ENCODE measurements around the gene MAP2K7. TPM values are rescaled to one million over a fixed set of nuclear protein-coding genes. Genes with fewer than 3 reads are reported as not detected.
"Not testable (repeated sequence)": the region's sequence is repeated elsewhere in the genome, so short reads cannot be mapped to it uniquely, and the experiment has no call there.

MAP2K7 gene
- total RNA-seq (10 to 100 TPM; 26.6 to 34.3 TPM), polyA plus RNA-seq (10 to 100 TPM; 14.7 to 23.3 TPM)
- long read RNA-seq, donor 1, partial matches to known transcripts = 5 of 27 reads
- long read RNA-seq, donor 1, other reads (novel, unspliced or antisense) = 20 of 27 reads
- long read RNA-seq, donor 2, partial matches to known transcripts = 2 of 29 reads
- long read RNA-seq, donor 2, other reads (novel, unspliced or antisense) = 25 of 29 reads

DNA sequence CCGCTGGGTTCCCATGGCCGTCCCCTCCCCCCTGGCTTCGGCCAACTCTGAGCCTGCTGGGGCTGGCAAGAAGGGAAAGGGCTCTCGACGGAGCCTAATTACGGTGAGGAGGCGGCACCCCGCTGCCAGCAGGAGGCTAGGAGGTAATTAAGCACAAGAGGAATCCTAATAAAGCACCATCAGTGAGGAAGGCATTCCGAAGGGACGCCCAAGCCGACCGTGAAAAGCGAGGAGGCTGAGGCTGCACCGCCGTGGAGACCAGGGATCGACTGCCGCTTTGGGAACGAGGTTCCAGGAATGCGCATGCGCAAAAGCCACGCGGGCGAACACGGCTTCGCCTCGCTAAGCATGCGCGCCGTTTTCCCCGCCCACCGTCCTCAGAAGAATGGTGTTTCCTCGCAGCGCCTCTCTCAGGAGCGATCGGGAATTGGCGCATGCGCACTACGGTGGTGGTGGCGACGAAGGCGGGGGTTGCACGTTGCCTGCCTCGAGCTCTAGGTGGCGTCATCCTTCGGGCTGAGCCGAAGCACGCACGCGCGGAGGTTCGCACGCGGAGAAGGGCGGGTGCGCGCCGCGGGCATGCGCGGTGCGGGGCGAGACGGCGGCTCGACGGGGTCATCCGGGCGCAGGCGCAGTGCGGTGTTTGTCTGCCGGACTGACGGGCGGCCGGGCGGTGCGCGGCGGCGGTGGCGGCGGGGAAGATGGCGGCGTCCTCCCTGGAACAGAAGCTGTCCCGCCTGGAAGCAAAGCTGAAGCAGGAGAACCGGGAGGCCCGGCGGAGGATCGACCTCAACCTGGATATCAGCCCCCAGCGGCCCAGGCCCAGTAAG, at the start of gene MAP2K7:
Gene MAP2K7 (plus strand): TSS at position 634 of the 830 bp plus-strand sequence. CDS start 68 bp downstream, at position 702.
- no peaks in the 10 kb centered on the region for H3K27me3 ChIP-seq (ENCODE audit: control insufficient read depth in 1 of 2, insufficient read depth in 2 of 2, low read length in 1 of 2)
- intact Hi-C loops (cut with DNase I) = loop anchor here in 1 of 2 donors (1.0 kb wide), 2 partner anchors 17 to 73 kb away; partner anchors contain the start of genes EVI5L and SNAPC2
- no peaks in the 10 kb centered on the region for H3K4me1 ChIP-seq (ENCODE audit: control insufficient read depth in 1 of 2, insufficient read depth in 2 of 2, low read length in 2 of 2)
- 0 to 1% methylated on average over 80 to 89 of the region's 89 CpGs for WGBS, 2 donors
- H3K9me3 ChIP-seq (ENCODE audit: control insufficient read depth, low read length) = no peaks in the 10 kb centered on the region
- H3K27ac ChIP-seq (ENCODE audit: low read depth in 1 of 2, low read length in 2 of 2) = peak within 1 kb of the TSS in 1 of 2 donors; percentile 23
- DNase-seq (peak; percentile 100), ATAC-seq (ENCODE audit: low FRiP score) (peak; percentile 96)
- H3K36me3 ChIP-seq (ENCODE audit: control insufficient read depth in 1 of 2, insufficient read depth in 2 of 2, low read length in 1 of 2) = no peaks in the 10 kb centered on the region
- H3K4me3 ChIP-seq (ENCODE audit: low read length in 2 of 2) = peak within 1 kb of the TSS; percentile 5 to 69

DNA sequence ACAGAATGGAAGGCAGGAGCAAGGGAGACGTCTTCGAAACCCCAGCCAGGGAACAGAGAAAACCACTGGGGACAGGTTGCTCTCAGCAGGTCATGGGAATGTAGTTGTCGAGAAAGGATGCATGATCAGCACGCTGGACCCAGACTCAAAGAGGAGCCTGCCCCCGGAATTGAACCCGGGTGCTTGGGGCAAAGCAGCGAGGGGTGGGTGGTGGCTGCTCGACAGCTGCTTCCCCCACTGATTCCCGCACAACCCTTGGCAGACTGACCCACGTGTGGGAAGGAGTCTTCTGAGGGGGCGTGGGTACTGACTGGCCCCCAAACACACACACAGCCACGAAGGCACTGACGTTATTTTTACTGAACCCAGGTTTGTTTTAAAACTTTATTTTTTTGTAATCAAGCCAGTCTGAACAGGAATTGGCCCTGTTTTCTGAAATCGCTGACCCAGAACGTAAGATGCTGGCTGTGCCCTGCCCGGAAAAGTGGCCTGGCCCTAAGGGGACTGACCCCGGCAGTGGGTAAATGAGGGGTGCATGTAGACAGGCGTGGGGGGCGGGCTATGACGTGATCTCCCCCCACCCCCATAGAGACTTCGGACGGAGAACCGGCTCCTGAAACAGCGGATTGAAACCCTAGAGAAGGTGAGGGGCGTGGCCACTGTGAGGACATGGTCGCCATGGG, 48.1 kb upstream of the MAP2K7 start:
- H3K36me3 ChIP-seq (ENCODE audit: control insufficient read depth in 1 of 2, insufficient read depth in 2 of 2, low read length in 1 of 2) = no peaks in the 10 kb centered on the region
- no peaks in the 10 kb centered on the region for H3K27me3 ChIP-seq (ENCODE audit: control insufficient read depth in 1 of 2, insufficient read depth in 2 of 2, low read length in 1 of 2)
- ATAC-seq (ENCODE audit: low FRiP score) (no peak), DNase-seq (no peak)
- WGBS, 2 donors = 82 to 87% methylated on average over 26 of the region's 26 CpGs
- H3K4me1 ChIP-seq (ENCODE audit: control insufficient read depth in 1 of 2, insufficient read depth in 2 of 2, low read length in 2 of 2) = no peaks in the 10 kb centered on the region
- no peak overlapping the region for H3K27ac ChIP-seq (ENCODE audit: low read depth in 1 of 2, low read length in 2 of 2)
- intact Hi-C loops (cut with DNase I) = loop anchor here (10.0 kb wide), 1 partner anchor 149 kb away; the partner anchor contains the start of gene ELAVL1 (in 2 of the 2)
- H3K4me3 ChIP-seq (ENCODE audit: low read length in 2 of 2) = no peak overlapping the region
- no peaks in the 10 kb centered on the region for H3K9me3 ChIP-seq (ENCODE audit: control insufficient read depth, low read length)

DNA sequence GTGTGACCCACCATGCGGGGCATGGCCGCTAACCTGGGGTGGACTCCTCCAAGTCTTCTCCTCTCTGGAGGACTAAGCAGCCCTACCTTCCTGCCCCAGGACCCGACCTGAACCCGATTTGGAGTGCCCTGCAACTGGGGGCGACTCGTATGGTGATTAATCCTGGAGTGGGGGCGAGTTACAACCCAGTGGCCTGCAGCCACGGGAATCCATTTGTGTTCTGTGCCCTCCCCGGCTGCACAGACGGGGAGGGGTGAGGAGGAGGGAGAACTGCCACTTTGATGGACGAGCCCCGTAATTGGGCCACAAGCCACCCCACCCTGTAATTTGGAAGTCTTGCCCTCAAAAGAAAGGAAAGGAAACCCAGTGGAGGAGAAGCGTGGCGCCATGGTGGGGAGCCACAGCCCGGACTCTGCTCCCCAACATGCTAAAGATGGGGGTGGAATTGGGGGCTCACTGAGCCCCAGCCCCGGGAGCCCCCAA, 47.5 kb upstream of the MAP2K7 start:
- Histone ChIP-seq H3K36me3 (ENCODE audit: control insufficient read depth in 1 of 2, insufficient read depth in 2 of 2, low read length in 1 of 2) (no peaks in the 10 kb centered on the region), H3K27me3 (ENCODE audit: control insufficient read depth in 1 of 2, insufficient read depth in 2 of 2, low read length in 1 of 2) (no peaks in the 10 kb centered on the region), H3K9me3 (ENCODE audit: control insufficient read depth, low read length) (no peaks in the 10 kb centered on the region), H3K27ac (ENCODE audit: low read depth in 1 of 2, low read length in 2 of 2) (no peak overlapping the region), H3K4me3 (ENCODE audit: low read length in 2 of 2) (no peak overlapping the region), H3K4me1 (ENCODE audit: control insufficient read depth in 1 of 2, insufficient read depth in 2 of 2, low read length in 2 of 2) (no peaks in the 10 kb centered on the region)
- 83 to 86% methylated on average over 16 of the region's 16 CpGs for WGBS, 2 donors
- no peak for DNase-seq
- no peak for ATAC-seq (ENCODE audit: low FRiP score)
- intact Hi-C loops (cut with DNase I) = loop anchor here (10.0 kb wide), 1 partner anchor 149 kb away; the partner anchor contains the start of gene ELAVL1 (in 2 of the 2)

DNA sequence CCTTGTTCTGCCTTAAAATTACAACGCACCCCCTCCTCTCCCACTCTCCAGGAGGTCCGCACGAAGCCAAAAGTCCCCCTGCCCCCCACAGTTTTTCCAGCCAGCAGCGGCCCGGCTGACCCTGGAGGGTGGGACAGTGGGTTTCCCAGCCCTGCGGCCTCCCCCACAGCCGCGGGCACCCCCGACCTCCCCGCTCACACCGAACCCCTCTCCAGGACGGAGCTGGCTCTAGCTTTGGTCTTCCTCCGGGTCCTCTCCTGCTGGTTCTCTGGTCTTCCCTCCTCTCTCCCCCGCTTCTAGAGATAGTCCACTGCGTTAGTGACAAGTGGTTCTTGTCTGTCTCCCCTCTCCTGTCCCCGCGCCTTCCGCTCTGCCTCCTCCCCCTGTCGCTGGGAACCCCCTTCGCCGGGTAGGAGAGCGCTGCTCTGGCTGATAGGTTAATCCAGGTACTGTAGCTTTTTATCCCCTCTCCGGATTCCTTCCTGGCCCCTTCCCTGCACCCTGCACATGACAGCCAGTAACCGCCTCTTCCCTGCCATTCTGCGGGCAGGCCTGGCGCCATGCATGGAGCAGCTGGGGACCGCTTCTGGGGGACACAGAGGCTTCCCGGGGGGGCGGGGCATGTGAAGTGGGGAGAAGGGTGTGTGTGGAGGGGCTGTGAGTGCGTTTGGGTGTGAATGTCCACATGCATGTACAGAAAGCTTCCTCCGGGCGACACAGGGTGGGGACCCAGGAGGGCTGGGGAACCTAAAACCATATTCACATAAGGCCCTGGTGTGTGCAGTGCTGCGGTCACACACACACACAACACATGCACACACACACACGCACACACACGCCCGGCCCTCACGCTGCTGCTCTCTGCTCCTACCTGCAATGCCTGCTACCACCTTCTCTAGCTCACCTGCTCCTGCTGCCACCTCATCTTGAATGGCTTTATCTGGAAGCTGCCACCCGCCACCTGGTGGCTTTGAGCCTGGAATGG, 46.7 kb upstream of the MAP2K7 start:
- H3K4me3 ChIP-seq (ENCODE audit: low read length in 2 of 2) = no peak overlapping the region
- H3K27ac ChIP-seq (ENCODE audit: low read depth in 1 of 2, low read length in 2 of 2) = no peak overlapping the region
- H3K27me3 ChIP-seq (ENCODE audit: control insufficient read depth in 1 of 2, insufficient read depth in 2 of 2, low read length in 1 of 2) = no peaks in the 10 kb centered on the region
- H3K36me3 ChIP-seq (ENCODE audit: control insufficient read depth in 1 of 2, insufficient read depth in 2 of 2, low read length in 1 of 2) = no peaks in the 10 kb centered on the region
- ATAC-seq (ENCODE audit: low FRiP score) (no peak), DNase-seq (no peak)
- no peaks in the 10 kb centered on the region for H3K4me1 ChIP-seq (ENCODE audit: control insufficient read depth in 1 of 2, insufficient read depth in 2 of 2, low read length in 2 of 2)
- no peaks in the 10 kb centered on the region for H3K9me3 ChIP-seq (ENCODE audit: control insufficient read depth, low read length)
- 89% methylated on average over 35 to 38 of the region's 38 CpGs for WGBS, 2 donors
- intact Hi-C loops (cut with DNase I) = loop anchor here (10.0 kb wide), 1 partner anchor 148 kb away; the partner anchor contains the start of gene ELAVL1 (in 2 of the 2)

DNA sequence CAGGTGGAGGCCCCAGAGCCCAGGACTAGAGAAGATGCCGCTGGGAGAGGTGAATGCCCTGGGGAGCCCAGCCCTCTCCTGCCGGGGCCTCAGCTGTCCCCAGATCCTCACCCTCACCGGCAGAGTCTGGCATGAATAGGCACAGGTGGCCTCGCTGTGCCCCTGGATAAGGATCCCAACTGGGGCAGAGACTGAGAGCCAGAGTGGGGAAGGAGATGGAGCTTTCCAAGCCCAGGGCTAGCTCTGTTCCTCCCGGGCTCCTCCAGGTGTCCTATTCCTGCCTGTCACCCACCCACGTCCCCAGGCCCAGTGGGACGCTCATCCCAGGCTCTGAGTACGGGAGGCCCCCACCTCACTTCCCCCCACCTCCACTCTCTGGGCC, 46.0 kb upstream of the MAP2K7 start:
- 83 to 89% methylated on average over 8 of the region's 8 CpGs for WGBS, 2 donors
- Histone ChIP-seq H3K27me3 (ENCODE audit: control insufficient read depth in 1 of 2, insufficient read depth in 2 of 2, low read length in 1 of 2) (no peaks in the 10 kb centered on the region), H3K4me3 (ENCODE audit: low read length in 2 of 2) (no peak overlapping the region), H3K27ac (ENCODE audit: low read depth in 1 of 2, low read length in 2 of 2) (no peak overlapping the region), H3K4me1 (ENCODE audit: control insufficient read depth in 1 of 2, insufficient read depth in 2 of 2, low read length in 2 of 2) (no peaks in the 10 kb centered on the region), H3K36me3 (ENCODE audit: control insufficient read depth in 1 of 2, insufficient read depth in 2 of 2, low read length in 1 of 2) (peaks cover 0 to 2% of the 10 kb centered on the region in 2 donors), H3K9me3 (ENCODE audit: control insufficient read depth, low read length) (no peaks in the 10 kb centered on the region)
- DNase-seq = no peak
- no peak for ATAC-seq (ENCODE audit: low FRiP score)
- intact Hi-C loops (cut with DNase I) = loop anchor here (10.0 kb wide), 1 partner anchor 147 kb away; the partner anchor contains the start of gene ELAVL1 (in 2 of the 2)

DNA sequence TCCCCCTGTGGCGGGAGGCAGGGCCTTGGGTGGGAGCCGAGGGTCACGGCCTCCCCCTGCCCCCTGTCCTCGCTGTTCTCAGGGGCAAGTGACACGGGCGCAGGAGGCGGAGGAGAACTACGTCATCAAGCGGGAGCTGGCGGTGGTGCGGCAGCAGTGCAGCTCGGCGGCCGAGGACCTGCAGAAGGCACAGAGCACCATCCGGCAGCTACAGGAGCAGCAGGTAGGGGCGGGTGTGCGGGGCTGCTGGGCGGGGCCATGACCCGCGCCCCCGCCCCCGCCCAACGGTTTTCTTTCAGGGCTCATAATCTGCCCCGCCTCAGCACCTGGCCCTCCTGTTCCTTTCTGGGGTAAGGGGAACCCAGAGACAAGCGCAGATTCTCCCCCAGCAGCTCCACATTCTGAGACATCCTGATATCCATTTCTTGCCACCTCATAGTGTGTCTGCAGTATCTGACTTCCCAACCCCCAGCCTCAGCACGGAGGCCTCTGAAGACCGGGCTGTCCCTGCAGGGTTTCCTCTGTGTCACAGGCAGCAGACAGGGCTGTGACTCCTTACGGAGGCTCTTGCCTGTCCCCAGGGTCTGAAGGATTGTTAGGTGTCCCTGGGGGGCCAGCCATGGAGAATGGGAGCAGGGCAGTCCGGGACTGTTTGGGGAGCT, 45.4 kb upstream of the MAP2K7 start:
- DNase-seq = no peak

DNA sequence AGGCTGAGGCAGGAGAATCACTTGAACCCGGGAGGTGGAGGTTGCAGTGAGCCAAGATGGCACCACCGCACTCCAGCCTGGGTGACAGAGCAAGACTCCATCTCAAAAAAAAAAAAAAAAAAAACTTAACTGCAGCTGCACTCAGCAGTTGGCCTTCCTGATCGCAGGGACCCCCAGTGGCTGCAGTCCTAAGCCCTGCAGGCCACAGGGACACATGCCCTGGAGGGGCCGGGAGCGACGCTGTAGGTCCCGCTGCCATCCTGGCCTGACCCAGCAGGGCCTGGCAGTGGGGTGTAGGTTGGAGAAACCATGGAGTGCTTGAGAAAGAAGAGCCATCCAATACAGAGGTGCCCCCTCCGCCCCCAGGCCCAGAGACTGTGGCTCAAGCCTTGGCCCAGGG, 44.6 kb upstream of the MAP2K7 start:
- ATAC-seq (ENCODE audit: low FRiP score); H3K9me3 ChIP-seq (ENCODE audit: control insufficient read depth, low read length); H3K36me3 ChIP-seq (ENCODE audit: control insufficient read depth in 1 of 2, insufficient read depth in 2 of 2, low read length in 1 of 2); H3K27me3 ChIP-seq (ENCODE audit: control insufficient read depth in 1 of 2, insufficient read depth in 2 of 2, low read length in 1 of 2); DNase-seq; H3K27ac ChIP-seq (ENCODE audit: low read depth in 1 of 2, low read length in 2 of 2); H3K4me3 ChIP-seq (ENCODE audit: low read length in 2 of 2); H3K4me1 ChIP-seq (ENCODE audit: control insufficient read depth in 1 of 2, insufficient read depth in 2 of 2, low read length in 2 of 2): not testable (repeated sequence)
- 96 to 99% methylated on average over 7 to 8 of the region's 8 CpGs for WGBS, 2 donors
- intact Hi-C loops (cut with DNase I) = loop anchor here (10.0 kb wide), 1 partner anchor 146 kb away; the partner anchor contains the start of gene ELAVL1 (in 2 of the 2)

More for the DNA sequence above, 45.4 kb upstream of the MAP2K7 start:
- Histone ChIP-seq H3K27ac (ENCODE audit: low read depth in 1 of 2, low read length in 2 of 2) (no peak overlapping the region), H3K27me3 (ENCODE audit: control insufficient read depth in 1 of 2, insufficient read depth in 2 of 2, low read length in 1 of 2) (no peaks in the 10 kb centered on the region), H3K4me3 (ENCODE audit: low read length in 2 of 2) (no peak overlapping the region), H3K9me3 (ENCODE audit: control insufficient read depth, low read length) (no peaks in the 10 kb centered on the region), H3K36me3 (ENCODE audit: control insufficient read depth in 1 of 2, insufficient read depth in 2 of 2, low read length in 1 of 2) (peaks cover 0 to 2% of the 10 kb centered on the region in 2 donors), H3K4me1 (ENCODE audit: control insufficient read depth in 1 of 2, insufficient read depth in 2 of 2, low read length in 2 of 2) (no peaks in the 10 kb centered on the region)
- 76 to 79% methylated on average over 19 to 29 of the region's 29 CpGs for WGBS, 2 donors
- ATAC-seq (ENCODE audit: low FRiP score) = no peak
- intact Hi-C loops (cut with DNase I) = loop anchor here (10.0 kb wide), 1 partner anchor 147 kb away; the partner anchor contains the start of gene ELAVL1 (in 2 of the 2)
